ENCODE results near the gene KDM6B.

GRCh38 chr17:7838090-7839075, 4.4 kb downstream of the KDM6B start:
- TF ChIP-seq POLR2A (IDR thresholded peaks at IDR 0.05; ENCODE audit: low read length) (peak; percentile 44), GATA1 (IDR thresholded peaks at IDR 0.05; ENCODE audit: low read depth, low read length) (no peak)
